Endodermal cell (in vitro differentiated cells): Measurements from ENCODE around the gene RBM28. TPM values are rescaled to one million over a fixed set of nuclear protein-coding genes. Genes with fewer than 3 reads are reported as not detected.

ENCODE experiments used
- DNase-seq: peaks from one replicate; pipeline ENCODE4 v3.0.0-alpha.2; 2017
- H3K27ac ChIP-seq: 2 replicates; pipeline ENCODE4 v1.5.1; 2013; ENCODE audit warnings: mild to moderate bottlenecking, low read depth, low read length, moderate library complexity
- H3K27me3 ChIP-seq: 2 replicates; pipeline ENCODE4 v1.6.1; 2013; ENCODE audit warnings: mild to moderate bottlenecking, low read length, moderate library complexity; ENCODE audit not compliant: insufficient read depth, control insufficient read depth, poor library complexity, severe bottlenecking
- H3K36me3 ChIP-seq: 2 replicates; pipeline ENCODE4 v1.7.0; 2013; ENCODE audit warnings: mild to moderate bottlenecking, low read length, moderate library complexity; ENCODE audit not compliant: control insufficient read depth, insufficient read depth
- H3K4me1 ChIP-seq: one replicate; pipeline ENCODE4 v1.7.0; 2013; ENCODE audit warnings: low read length; ENCODE audit not compliant: control insufficient read depth, insufficient read depth
- H3K4me3 ChIP-seq: 2 replicates; pipeline ENCODE4 v1.5.1; 2013; ENCODE audit warnings: mild to moderate bottlenecking, low read length, moderate library complexity
- H3K9ac ChIP-seq: 2 replicates; pipeline ENCODE4 v1.6.1; 2013; ENCODE audit warnings: mild to moderate bottlenecking, low read length, moderate library complexity; ENCODE audit not compliant: poor library complexity, severe bottlenecking; ENCODE audit errors: extremely low read depth
- H3K9me3 ChIP-seq: 2 replicates; pipeline ENCODE4 v1.6.1; 2013; ENCODE audit warnings: mild to moderate bottlenecking, low read length, moderate library complexity; ENCODE audit not compliant: control insufficient read depth
- H3K27ac Mint-ChIP-seq: 2 replicates; pipeline ENCODE4 v1.8.0; 2020; ENCODE audit warnings: mixed read lengths
- H3K27me3 Mint-ChIP-seq: 2 replicates; pipeline ENCODE4 v1.8.0; 2021; ENCODE audit warnings: mild to moderate bottlenecking, mixed read lengths; ENCODE audit not compliant: insufficient read depth
- H3K36me3 Mint-ChIP-seq: 2 replicates; pipeline ENCODE4 v1.8.0; 2020; ENCODE audit warnings: low read depth, mixed read lengths
- H3K4me1 Mint-ChIP-seq: 2 replicates; pipeline ENCODE4 v1.8.0; 2020; ENCODE audit warnings: mixed read lengths
- H3K4me3 Mint-ChIP-seq: 2 replicates; pipeline ENCODE4 v1.8.0; 2020; ENCODE audit warnings: mild to moderate bottlenecking, moderate library complexity, mixed read lengths
- H3K9me3 Mint-ChIP-seq: 2 replicates; pipeline ENCODE4 v1.8.0; 2020; ENCODE audit warnings: mild to moderate bottlenecking, mixed read lengths
- WGBS, 2 experiments: methylation state at CpG; one replicate each; pipeline versions ENCODE4 v1.1.5 to v1.1.7; 2013; ENCODE audit warnings: missing lambda C conversion rate in 2 of 2, mixed read lengths in 1 of 2; ENCODE audit not compliant: insufficient coverage in 1 of 2, insufficient read length in 1 of 2; 5-methylcytosine and 5-hydroxymethylcytosine counted together
- total RNA-seq, 2 donors: library from RNA; stranded (reverse); fragmentation: NEBNext Ultra II Directional in 1 of 2; extraction: Animal tissue kit (Norgen Biotek cat#: 25700) in 1 of 2; gene quantifications; 2 replicates in 1 of 2; 3 replicates in 1 of 2; pipeline ENCODE4 v1.2.1, GENCODE V29; 2021
- TF ChIP-seq, protein P1 (sequence below): fragments of 200-600 bp; sonication (generic); conservative IDR thresholded peaks from 2 replicates; pipeline ENCODE4 v1.5.0; 2021; ENCODE audit warnings: antibody characterized with exemption, mild to moderate bottlenecking

Gene RBM28
- total RNA-seq, 2 donors from 2014 or later = 60.1 to 60.9 TPM

DNA sequence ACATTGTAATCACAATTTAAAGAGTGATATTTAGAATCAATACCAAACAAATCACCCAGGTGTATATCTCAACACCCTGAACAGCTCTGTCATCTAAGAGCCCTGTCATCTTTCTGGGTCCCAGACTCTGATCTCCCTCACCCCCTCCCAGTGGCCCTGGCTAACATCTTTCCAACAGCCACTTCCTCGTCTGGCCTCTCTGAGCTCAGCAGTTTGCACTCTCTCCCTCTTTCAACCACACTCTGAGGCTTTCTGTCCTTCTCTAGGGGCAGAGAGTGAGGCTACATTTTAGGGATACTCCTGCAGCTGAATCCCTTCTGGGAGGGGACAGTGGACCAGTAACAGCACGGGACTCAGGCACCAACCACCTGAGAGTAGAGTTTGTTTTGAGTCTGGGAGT, 34.9 kb upstream of the RBM28 start:
- H3K27ac ChIP-seq = no peak overlapping the region
- no peak overlapping the region for H3K27ac Mint-ChIP-seq
- no peak overlapping the region for H3K4me3 Mint-ChIP-seq
- no peaks in the 10 kb centered on the region for H3K36me3 Mint-ChIP-seq
- H3K9me3 ChIP-seq = no peaks in the 10 kb centered on the region
- 50 to 65% methylated on average over 1 to 2 of the region's 2 CpGs for WGBS, 2 experiments
- H3K36me3 ChIP-seq = no peaks in the 10 kb centered on the region
- H3K4me1 ChIP-seq = no peaks in the 10 kb centered on the region
- peaks cover 6% of the 10 kb centered on the region for H3K27me3 ChIP-seq
- no peak overlapping the region for H3K9ac ChIP-seq
- peaks cover 42% of the 10 kb centered on the region for H3K27me3 Mint-ChIP-seq
- peaks cover 3% of the 10 kb centered on the region for H3K4me1 Mint-ChIP-seq
- H3K9me3 Mint-ChIP-seq = no peaks in the 10 kb centered on the region
- no peak for DNase-seq
- TF ChIP-seq, protein P1, sequence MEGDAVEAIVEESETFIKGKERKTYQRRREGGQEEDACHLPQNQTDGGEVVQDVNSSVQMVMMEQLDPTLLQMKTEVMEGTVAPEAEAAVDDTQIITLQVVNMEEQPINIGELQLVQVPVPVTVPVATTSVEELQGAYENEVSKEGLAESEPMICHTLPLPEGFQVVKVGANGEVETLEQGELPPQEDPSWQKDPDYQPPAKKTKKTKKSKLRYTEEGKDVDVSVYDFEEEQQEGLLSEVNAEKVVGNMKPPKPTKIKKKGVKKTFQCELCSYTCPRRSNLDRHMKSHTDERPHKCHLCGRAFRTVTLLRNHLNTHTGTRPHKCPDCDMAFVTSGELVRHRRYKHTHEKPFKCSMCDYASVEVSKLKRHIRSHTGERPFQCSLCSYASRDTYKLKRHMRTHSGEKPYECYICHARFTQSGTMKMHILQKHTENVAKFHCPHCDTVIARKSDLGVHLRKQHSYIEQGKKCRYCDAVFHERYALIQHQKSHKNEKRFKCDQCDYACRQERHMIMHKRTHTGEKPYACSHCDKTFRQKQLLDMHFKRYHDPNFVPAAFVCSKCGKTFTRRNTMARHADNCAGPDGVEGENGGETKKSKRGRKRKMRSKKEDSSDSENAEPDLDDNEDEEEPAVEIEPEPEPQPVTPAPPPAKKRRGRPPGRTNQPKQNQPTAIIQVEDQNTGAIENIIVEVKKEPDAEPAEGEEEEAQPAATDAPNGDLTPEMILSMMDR = no peak
- H3K4me3 ChIP-seq = no peak overlapping the region

DNA sequence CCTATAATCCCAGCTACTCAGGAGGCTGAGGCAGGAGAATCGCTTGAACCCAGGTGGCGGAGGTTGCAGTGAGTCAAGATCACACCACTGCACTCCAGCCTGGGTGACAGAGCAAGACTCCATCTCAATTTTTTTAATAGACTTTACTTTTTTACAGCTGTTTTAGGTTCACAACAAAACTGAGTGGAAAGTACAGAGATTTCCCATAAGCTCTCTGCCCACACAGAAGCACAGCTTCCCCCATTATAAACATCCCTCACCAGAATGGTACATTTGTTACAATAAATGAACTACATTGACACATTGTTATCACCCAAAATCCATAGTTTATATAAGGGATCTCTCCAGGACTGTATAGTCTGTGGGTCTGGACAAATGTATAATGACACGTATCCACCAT, 32.4 kb upstream of the RBM28 start:
- Histone ChIP-seq H3K9me3 (no peaks in the 10 kb centered on the region), H3K9ac (no peak overlapping the region), H3K4me3 (no peak overlapping the region), H3K4me1 (no peaks in the 10 kb centered on the region), H3K36me3 (no peaks in the 10 kb centered on the region), H3K27ac (no peak overlapping the region), H3K27me3 (peaks cover 6% of the 10 kb centered on the region)
- Mint-ChIP-seq H3K4me1 (peaks cover 3% of the 10 kb centered on the region), H3K27me3 (peaks cover 43% of the 10 kb centered on the region), H3K4me3 (no peak overlapping the region), H3K9me3 (no peaks in the 10 kb centered on the region), H3K27ac (no peak overlapping the region), H3K36me3 (no peaks in the 10 kb centered on the region)
- DNase-seq = no peak
- 86 to 98% methylated on average over 3 of the region's 3 CpGs for WGBS, 2 experiments
- TF ChIP-seq, protein P1 = no peak

DNA sequence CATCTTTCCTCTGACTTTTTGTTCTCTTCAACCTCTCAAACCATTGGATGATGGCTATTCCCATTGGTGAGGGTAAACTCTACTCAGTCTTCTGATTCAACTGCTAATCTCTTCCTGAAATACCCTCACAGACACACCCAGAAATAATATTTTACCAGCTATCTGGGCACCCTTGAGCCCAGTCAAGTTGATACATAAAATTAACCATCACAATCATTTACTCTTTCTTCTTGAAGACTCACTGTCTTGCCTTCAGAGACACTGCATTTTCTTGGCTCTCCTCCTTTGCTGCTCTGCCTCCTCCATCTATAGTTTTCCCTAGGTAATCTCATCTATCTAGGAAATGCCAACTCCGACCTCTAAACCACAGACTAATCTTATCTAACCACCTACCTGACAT, 30.3 kb upstream of the RBM28 start:
- Histone ChIP-seq H3K9me3 (no peaks in the 10 kb centered on the region), H3K9ac (no peak overlapping the region), H3K27me3 (peaks cover 6% of the 10 kb centered on the region), H3K4me3 (no peak overlapping the region), H3K27ac (no peak overlapping the region), H3K36me3 (no peaks in the 10 kb centered on the region), H3K4me1 (no peaks in the 10 kb centered on the region)
- TF ChIP-seq, protein P1 = no peak
- H3K36me3 Mint-ChIP-seq = no peaks in the 10 kb centered on the region
- no peaks in the 10 kb centered on the region for H3K9me3 Mint-ChIP-seq
- 51 to 90% methylated on average over 1 of the region's 1 CpG for WGBS, 2 experiments
- H3K27me3 Mint-ChIP-seq = peaks cover 42% of the 10 kb centered on the region
- no peak for DNase-seq
- peaks cover 1% of the 10 kb centered on the region for H3K4me1 Mint-ChIP-seq
- no peak overlapping the region for H3K27ac Mint-ChIP-seq
- H3K4me3 Mint-ChIP-seq = no peak overlapping the region
